B cell (primary cell): ENCODE measurements around the gene DDX52. TPM values are rescaled to one million over a fixed set of nuclear protein-coding genes. Genes with fewer than 3 reads are reported as not detected.

Experiments
- ATAC-seq: fragments of 200-7000 bp; cut with Tn5 transposase; one replicate; pipeline ENCODE4 v1.10.0; 2021; ENCODE audit warnings: low read depth, mild to moderate bottlenecking, moderate number of reproducible peaks, moderate library complexity
- CTCF ChIA-PET: fragments of 350-600 bp; sonication (Branson Sonifier 250); formaldehyde crosslinking; loops from one replicate; lab custom pipeline; 2021; ENCODE audit warnings: antibody characterized with exemption, inconsistent platforms; lab: Charles Lee
- POLR2A ChIA-PET: fragments of 350-600 bp; sonication (Branson Sonifier 250); formaldehyde crosslinking; loops from one replicate; lab custom pipeline; 2021; ENCODE audit warnings: antibody characterized with exemption; lab: Charles Lee
- DNase-seq: peaks from one replicate; pipeline ENCODE4 v3.0.0; 2013
- H2AFZ ChIP-seq: 2 replicates; pipeline ENCODE4 v1.6.1; 2012; ENCODE audit warnings: mild to moderate bottlenecking, low read depth, low read length; ENCODE audit not compliant: insufficient read depth, poor library complexity, severe bottlenecking
- H3K27ac ChIP-seq, 2 donors: 1 replicate in 1 of 2; 2 replicates in 1 of 2; pipeline ENCODE4 v1.5.1; 2012 to 2013; ENCODE audit warnings: low read length in 2 of 2, mild to moderate bottlenecking in 2 of 2, moderate library complexity in 1 of 2
- H3K27me3 ChIP-seq, 4 experiments: fragments of 200-600 bp in 1 of 4; sonication (generic) in 1 of 4; replicated peaks in 1 of 4; 1 replicate in 2 of 4; 2 replicates in 2 of 4; pipeline versions ENCODE4 v1.6.1 to v1.7.0; 2013 to 2016; ENCODE audit warnings: low read length in 3 of 4, mild to moderate bottlenecking in 2 of 4, mixed read lengths in 1 of 4, moderate library complexity in 1 of 4; ENCODE audit not compliant: insufficient read depth in 4 of 4, control insufficient read depth in 3 of 4; ENCODE audit errors: control extremely low read depth in 1 of 4
- H3K36me3 ChIP-seq, 2 experiments: replicated peaks in 1 of 2; 1 replicate in 1 of 2; 2 replicates in 1 of 2; pipeline versions ENCODE4 v1.6.1 to v1.7.1; 2013; ENCODE audit warnings: low read length in 1 of 2; ENCODE audit not compliant: insufficient read depth in 2 of 2, control insufficient read depth in 1 of 2; ENCODE audit errors: control extremely low read depth in 1 of 2, extremely low read depth in 1 of 2
- H3K4me1 ChIP-seq, 2 donors: fragments of 200-600 bp in 1 of 2; sonication (generic) in 1 of 2; 1 replicate in 1 of 2; 2 replicates in 1 of 2; pipeline versions ENCODE4 v1.5.1 to v1.6.1; 2013 to 2017; ENCODE audit warnings: low read length in 2 of 2; ENCODE audit not compliant: control insufficient read depth in 2 of 2, insufficient read depth in 2 of 2
- H3K4me2 ChIP-seq: replicated peaks from 2 replicates; pipeline ENCODE3; 2012; ENCODE audit warnings: mild to moderate bottlenecking, low read depth, low read length; ENCODE audit not compliant: poor library complexity, severe bottlenecking
- H3K4me3 ChIP-seq, 5 experiments: fragments of 200-600 bp in 1 of 5; sonication (generic) in 1 of 5; 1 replicate in 3 of 5; 2 replicates in 2 of 5; pipeline versions ENCODE4 v1.5.1 to v1.7.0; 2011 to 2016; ENCODE audit warnings: low read length in 4 of 5, mild to moderate bottlenecking in 4 of 5, low read depth in 2 of 5, control low read depth in 1 of 5, moderate library complexity in 1 of 5; ENCODE audit not compliant: insufficient read depth in 1 of 5; ENCODE audit errors: control extremely low read depth in 1 of 5, extremely low read depth in 1 of 5
- H3K79me2 ChIP-seq: fragments of 200-600 bp; sonication (generic); one replicate; pipeline ENCODE4 v1.6.0; 2016; ENCODE audit warnings: low read length; ENCODE audit not compliant: control insufficient read depth, insufficient read depth
- H3K9ac ChIP-seq: fragments of 200-600 bp; sonication (generic); 2 replicates; pipeline ENCODE4 v1.6.1; 2017; ENCODE audit warnings: mild to moderate bottlenecking, low read length, moderate library complexity
- H3K9me3 ChIP-seq, 3 donors: one replicate each; pipeline versions ENCODE4 v1.6.1 to v1.7.1; 2013; ENCODE audit warnings: low read length in 2 of 3; ENCODE audit not compliant: control insufficient read depth in 2 of 3, insufficient read depth in 1 of 3; ENCODE audit errors: control extremely low read depth in 1 of 3
- H4K20me1 ChIP-seq: 2 replicates; pipeline ENCODE4 v1.6.0; 2012; ENCODE audit warnings: mild to moderate bottlenecking, low read length; ENCODE audit not compliant: insufficient read depth, control insufficient read depth, poor library complexity, severe bottlenecking
- H3K27ac Mint-ChIP-seq: one replicate; pipeline ENCODE4 v1.8.0; 2021; ENCODE audit warnings: mixed read lengths
- H3K27me3 Mint-ChIP-seq: one replicate; pipeline ENCODE4 v1.8.0; 2021; ENCODE audit warnings: mixed read lengths
- H3K4me1 Mint-ChIP-seq: one replicate; pipeline ENCODE4 v1.8.0; 2021; ENCODE audit warnings: mixed read lengths
- H3K4me3 Mint-ChIP-seq: one replicate; pipeline ENCODE4 v1.8.0; 2021; ENCODE audit warnings: mixed read lengths
- H3K9me3 Mint-ChIP-seq: one replicate; pipeline ENCODE4 v1.8.0; 2022; ENCODE audit warnings: mixed read lengths; ENCODE audit not compliant: insufficient read depth
- CTCF ChIP-seq: fragments of 200-600 bp; IDR thresholded peaks from one replicate; pipeline ENCODE4 v1.8.0; 2022; ENCODE audit warnings: antibody characterized with exemption, mild to moderate bottlenecking
- EZH2 ChIP-seq: IDR thresholded peaks from 2 replicates; pipeline ENCODE4 v1.6.1; 2012; ENCODE audit warnings: borderline replicate concordance, low read depth, mild to moderate bottlenecking, moderate library complexity, low read length; ENCODE audit not compliant: insufficient read depth, poor library complexity, severe bottlenecking
- WGBS: methylation state at CpG from one replicate; pipeline ENCODE4 v1.1.5; 2013; ENCODE audit warnings: missing lambda C conversion rate; ENCODE audit not compliant: insufficient coverage; 5-methylcytosine and 5-hydroxymethylcytosine counted together
- intact Hi-C: fragments of 100-400 bp; cut with micrococcal nuclease; formaldehyde crosslinking; loops from one replicate; pipeline ENCODE4 v1.10.0; 2022
- polyA plus RNA-seq: library from polyadenylated mRNA; depleted of rRNA; stranded (reverse); fragments of >200 nt; gene quantifications from 2 replicates; pipeline ENCODE4 v1.2.3, GENCODE V29; 2012
- small RNA-seq: library from RNA; depleted of rRNA; stranded (forward); fragments of <200 nt; gene quantifications from one replicate; pipeline ENCODE3, GENCODE V24; 2012; ENCODE audit warnings: low replicate concordance, low read depth; ENCODE audit not compliant: insufficient read length
- total RNA-seq, 2 donors: library from RNA; stranded (reverse); fragments of 120-200 nt in 1 of 2; gene quantifications; 1 replicate in 1 of 2; 2 replicates in 1 of 2; pipeline versions ENCODE4 v1.2.3 to v1.2.4, GENCODE V29; 2013 to 2022

Gene DDX52
- total and polyA plus RNA-seq, 2 donors (not counting 1 experiment from before 2014, with no cell fraction given), result 5.7 to 38.2 TPM

GRCh38 chr17:37562016-37562745 lies 81.1 kb downstream of the DDX52 start:
- ChIA-PET CTCF (no interaction called here), POLR2A (no interaction called here)
- Mint-ChIP-seq H3K27me3 (no peaks in the 10 kb centered on the region), H3K27ac (no peak overlapping the region), H3K9me3 (no peaks in the 10 kb centered on the region), H3K4me3 (no peak overlapping the region), H3K4me1 (no peaks in the 10 kb centered on the region)
- no CpG with 5 or more reads among the region's 5 CpGs for WGBS
- Histone ChIP-seq H3K4me1 (no peaks in the 10 kb centered on the region), H3K4me3 (no peak overlapping the region), H3K27me3 (no peaks in the 10 kb centered on the region), H3K79me2 (peaks cover 14% of the 10 kb centered on the region), H2AFZ (no peak overlapping the region), H3K27ac (no peak overlapping the region), H3K9ac (no peak overlapping the region), H3K4me2 (no peak overlapping the region), H4K20me1 (peaks cover 18% of the 10 kb centered on the region), H3K36me3 (peaks cover 17 to 77% of the 10 kb centered on the region in 2 experiments), H3K9me3 (peaks cover 0 to 3% (median 2%) of the 10 kb centered on the region in 3 donors)
- intact Hi-C loops, result no loop called here
- no peak for TF ChIP-seq CTCF
- no peak for TF ChIP-seq EZH2
- ATAC-seq (no peak), DNase-seq (no peak)

Small RNA genes lying within 50 kb of the gene (small RNA-seq; reads per million reads assigned to genes)
- gene MIR378J, result not detected

Other genes starting within 250 kb of the DDX52 start
- gene ACACA, start 236.6 kb downstream of the DDX52 start, total RNA-seq, result 26.2 and 29.2 TPM in 2 replicates
- 4.8 and 5.5 TPM in 2 replicates for gene ACACA, start 236.6 kb downstream of the DDX52 start, polyA plus RNA-seq
- 43.3 and 44.3 TPM in 2 replicates for gene TADA2A, start 236.6 kb downstream of the DDX52 start, total RNA-seq
- gene TADA2A, start 236.6 kb downstream of the DDX52 start, polyA plus RNA-seq, result 8.8 and 10.9 TPM in 2 replicates
- gene DUSP14, start 153.6 kb downstream of the DDX52 start, total RNA-seq, result 4.9 and 5.1 TPM in 2 replicates
- 1.9 and 3.1 TPM in 2 replicates for gene DUSP14, start 153.6 kb downstream of the DDX52 start, polyA plus RNA-seq
- 113 and 115 TPM in 2 replicates for gene SYNRG, start 34.0 kb downstream of the DDX52 start, total RNA-seq
- 27.1 and 31.8 TPM in 2 replicates for gene SYNRG, start 34.0 kb downstream of the DDX52 start, polyA plus RNA-seq
- 1.5 and 1.6 TPM in 2 replicates for gene HNF1B, start 101.6 kb upstream of the DDX52 start, total RNA-seq
- not detected in 2 replicates for gene HNF1B, start 101.6 kb upstream of the DDX52 start, polyA plus RNA-seq